ENCODE measurements around the gene GUCY1A2.
A peak's percentile ranks its signal among the peaks of the same experiment; 100 is the strongest.

GUCY1A2 gene

DNA sequence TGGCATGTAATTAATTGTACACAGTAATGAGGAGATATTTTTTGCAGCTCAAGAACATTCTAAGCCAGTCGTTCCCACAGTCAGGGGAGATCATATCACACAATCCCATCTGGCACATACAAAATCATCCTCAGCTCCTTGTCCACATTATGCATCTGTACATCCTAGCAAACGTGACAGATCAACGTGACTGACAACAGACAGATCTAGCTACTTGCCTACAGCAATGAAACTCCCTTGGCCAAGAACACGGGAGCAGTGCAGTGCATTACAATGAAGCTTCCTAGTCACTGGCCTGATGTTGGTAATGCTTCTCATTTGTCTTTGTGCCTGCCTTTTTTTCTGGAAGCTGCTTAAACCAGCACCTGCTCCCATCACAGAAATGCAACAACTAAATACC lies 24.5 kb upstream of the GUCY1A2 start:
- in situ Hi-C loops (cut with MboI; ENCODE audit: low sequenced_read_pairs, unreplicated experiment): no loop called here
- no peak for TF ChIP-seq CTCF (IDR thresholded peaks at IDR 0.05; ENCODE audit: borderline replicate concordance, control extremely low read depth, extremely low read depth, insufficient read depth, missing control alignments)
- DNase-seq (ENCODE audit: low spot score): no peak

DNA sequence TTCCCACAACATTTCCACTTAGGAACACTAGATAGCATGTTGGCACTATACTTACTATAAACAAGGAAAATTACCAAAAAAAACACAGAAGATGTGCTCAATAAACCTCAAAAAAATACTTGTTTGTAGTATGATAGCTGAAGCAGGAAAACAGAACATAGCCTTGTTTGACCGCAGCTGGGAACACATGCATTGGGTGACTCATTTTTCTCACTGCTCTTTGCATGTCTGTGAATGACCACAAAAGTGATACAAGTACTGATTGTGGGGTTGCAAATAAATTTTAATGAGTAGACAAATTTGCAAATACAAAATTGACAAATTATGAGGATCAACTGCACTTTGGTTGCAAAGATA lies 22.8 kb upstream of the GUCY1A2 start:
- DNase-seq (ENCODE audit: low spot score): no peak
- TF ChIP-seq CTCF (IDR thresholded peaks at IDR 0.05; ENCODE audit: borderline replicate concordance, control extremely low read depth, extremely low read depth, insufficient read depth, missing control alignments): no peak
- in situ Hi-C loops (cut with MboI; ENCODE audit: low sequenced_read_pairs, unreplicated experiment): no loop called here

- TF ChIP-seq CTCF (IDR thresholded peaks at IDR 0.05; ENCODE audit: borderline replicate concordance, control extremely low read depth, extremely low read depth, insufficient read depth, missing control alignments): no peak
- no peak for DNase-seq (ENCODE audit: low spot score)
- in situ Hi-C loops (cut with MboI; ENCODE audit: low sequenced_read_pairs, unreplicated experiment): no loop called here
Measured at GRCh38 chr11:107040433-107041087, 22.3 kb upstream of the GUCY1A2 start.

GRCh38 chr11:107025673-107026072 lies 7.4 kb upstream of the GUCY1A2 start:
- no peak for DNase-seq (ENCODE audit: low spot score)
- in situ Hi-C loops (cut with MboI; ENCODE audit: low sequenced_read_pairs, unreplicated experiment): no loop called here
- no peak for TF ChIP-seq CTCF (IDR thresholded peaks at IDR 0.05; ENCODE audit: borderline replicate concordance, control extremely low read depth, extremely low read depth, insufficient read depth, missing control alignments)

- in situ Hi-C loops (cut with MboI; ENCODE audit: low sequenced_read_pairs, unreplicated experiment): loop anchor here (25.0 kb wide), 1 partner anchor 283 kb away; no protein-coding TSS in a partner anchor
- TF ChIP-seq CTCF (IDR thresholded peaks at IDR 0.05; ENCODE audit: borderline replicate concordance, control extremely low read depth, extremely low read depth, insufficient read depth, missing control alignments): no peak
- DNase-seq (ENCODE audit: low spot score): no peak
Measured at GRCh38 chr11:107020594-107020993, 2.3 kb upstream of the GUCY1A2 start.

DNA sequence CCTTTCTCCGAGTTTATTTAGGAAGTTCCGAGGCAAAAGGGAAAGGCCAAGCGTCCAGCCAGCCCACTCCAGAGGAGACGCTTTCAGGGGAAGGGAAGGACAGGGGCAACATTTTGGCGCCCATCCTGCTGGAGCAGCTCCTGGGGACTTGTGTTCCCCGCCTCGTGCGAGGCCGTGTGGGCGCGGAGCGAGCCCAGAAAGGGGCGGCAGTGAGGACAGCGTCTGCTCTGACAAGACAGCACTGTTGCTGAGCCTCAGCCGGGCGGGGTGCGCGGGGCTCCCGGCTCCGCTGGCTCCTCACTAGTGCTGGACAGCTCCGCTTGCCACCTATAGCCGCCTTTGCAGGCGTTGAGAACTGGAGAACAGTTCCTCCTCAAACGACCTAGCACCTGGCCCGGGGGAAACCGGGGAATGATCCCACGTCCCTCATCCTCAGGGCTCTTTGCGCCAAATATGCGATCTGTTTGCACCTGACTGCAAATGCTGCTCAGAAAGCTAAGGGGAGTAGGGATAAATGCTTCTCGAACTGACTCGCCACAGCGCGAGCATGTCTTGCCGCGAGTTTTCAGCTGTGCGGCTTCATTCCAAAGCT lies 722 bp upstream of the GUCY1A2 start:
- peak; percentile 71 for DNase-seq (ENCODE audit: low spot score)
- in situ Hi-C loops (cut with MboI; ENCODE audit: low sequenced_read_pairs, unreplicated experiment): loop anchor here (25.0 kb wide), 1 partner anchor 282 kb away; no protein-coding TSS in a partner anchor
- TF ChIP-seq CTCF (IDR thresholded peaks at IDR 0.05; ENCODE audit: borderline replicate concordance, control extremely low read depth, extremely low read depth, insufficient read depth, missing control alignments): no peak
